NT2/D1 (cell line): ENCODE data around the gene ARAF.

ENCODE experiments used
- SUZ12 ChIP-seq: IDR thresholded peaks from 2 replicates; pipeline ENCODE4 v1.6.1; 2011; ENCODE audit not compliant: insufficient read length, insufficient read depth; ENCODE audit errors: extremely low read depth
- YY1 ChIP-seq: IDR thresholded peaks from 2 replicates; pipeline ENCODE4 v1.6.1; 2011; ENCODE audit not compliant: insufficient read length, insufficient read depth
- ZNF274 ChIP-seq: IDR thresholded peaks from 2 replicates; pipeline ENCODE4 v1.6.1; 2011; ENCODE audit warnings: mild to moderate bottlenecking, low read depth, low read length

- TF ChIP-seq YY1 (no peak), ZNF274 (no peak), SUZ12 (no peak)
Observed at GRCh38 chrX:47590984-47591383, 30.0 kb downstream of the ARAF start.
